ENCODE results near the gene CBX8.

Gene CBX8

GRCh38 chr17:79792984-79793923 lies 3.6 kb downstream of the CBX8 start:
- peak; percentile 83 for DNase-seq (ENCODE audit: low read depth)

DNA sequence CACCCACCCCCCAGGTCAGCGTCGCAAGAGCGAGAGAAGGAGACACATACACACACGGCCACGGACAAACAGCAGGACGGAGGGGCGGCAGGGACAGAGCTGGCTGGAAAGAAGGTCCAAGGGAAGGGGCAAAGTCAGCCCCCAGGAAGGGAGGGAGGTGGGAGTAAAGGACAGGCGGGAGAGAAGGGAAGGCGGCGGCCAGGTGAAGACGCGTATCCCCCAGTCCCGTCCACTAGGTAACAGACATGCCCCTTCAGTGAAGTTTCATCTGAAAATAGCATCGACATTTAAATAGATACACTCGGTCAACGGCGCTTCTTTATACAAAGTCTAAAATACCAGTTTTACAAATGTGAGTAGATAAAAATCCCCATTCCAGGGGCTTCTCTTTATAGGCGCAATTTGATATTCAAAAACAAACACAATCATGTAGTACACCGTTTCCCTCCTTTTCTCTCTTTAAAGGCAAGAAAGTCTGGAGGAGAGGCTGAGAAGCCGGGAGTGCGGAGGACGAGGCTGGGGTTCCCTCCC lies 4.5 kb downstream of the CBX8 start:
- DNase-seq (ENCODE audit: low read depth): no peak

DNA sequence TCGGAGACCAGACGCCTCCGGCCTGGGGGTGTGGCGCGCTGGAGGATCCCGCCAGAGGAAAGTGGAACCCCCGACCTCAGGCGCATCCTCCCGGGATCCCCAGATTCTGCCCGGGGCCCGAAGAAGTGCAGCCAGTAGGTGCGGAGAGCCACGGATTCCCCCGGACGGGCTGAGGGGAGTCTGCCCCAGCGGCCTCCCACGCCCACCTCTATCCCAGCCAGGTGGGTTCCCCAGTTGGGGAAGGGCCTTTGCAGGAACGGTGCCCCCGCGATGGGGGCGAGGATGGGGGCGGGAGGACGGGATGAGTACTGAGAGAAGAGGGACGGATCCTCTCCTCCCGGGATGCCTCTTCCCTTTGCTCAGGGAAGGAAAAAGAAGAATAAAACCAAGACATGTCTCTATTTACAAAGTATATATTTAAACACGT lies 5.1 kb downstream of the CBX8 start:
- DNase-seq (ENCODE audit: low read depth): no peak

DNA sequence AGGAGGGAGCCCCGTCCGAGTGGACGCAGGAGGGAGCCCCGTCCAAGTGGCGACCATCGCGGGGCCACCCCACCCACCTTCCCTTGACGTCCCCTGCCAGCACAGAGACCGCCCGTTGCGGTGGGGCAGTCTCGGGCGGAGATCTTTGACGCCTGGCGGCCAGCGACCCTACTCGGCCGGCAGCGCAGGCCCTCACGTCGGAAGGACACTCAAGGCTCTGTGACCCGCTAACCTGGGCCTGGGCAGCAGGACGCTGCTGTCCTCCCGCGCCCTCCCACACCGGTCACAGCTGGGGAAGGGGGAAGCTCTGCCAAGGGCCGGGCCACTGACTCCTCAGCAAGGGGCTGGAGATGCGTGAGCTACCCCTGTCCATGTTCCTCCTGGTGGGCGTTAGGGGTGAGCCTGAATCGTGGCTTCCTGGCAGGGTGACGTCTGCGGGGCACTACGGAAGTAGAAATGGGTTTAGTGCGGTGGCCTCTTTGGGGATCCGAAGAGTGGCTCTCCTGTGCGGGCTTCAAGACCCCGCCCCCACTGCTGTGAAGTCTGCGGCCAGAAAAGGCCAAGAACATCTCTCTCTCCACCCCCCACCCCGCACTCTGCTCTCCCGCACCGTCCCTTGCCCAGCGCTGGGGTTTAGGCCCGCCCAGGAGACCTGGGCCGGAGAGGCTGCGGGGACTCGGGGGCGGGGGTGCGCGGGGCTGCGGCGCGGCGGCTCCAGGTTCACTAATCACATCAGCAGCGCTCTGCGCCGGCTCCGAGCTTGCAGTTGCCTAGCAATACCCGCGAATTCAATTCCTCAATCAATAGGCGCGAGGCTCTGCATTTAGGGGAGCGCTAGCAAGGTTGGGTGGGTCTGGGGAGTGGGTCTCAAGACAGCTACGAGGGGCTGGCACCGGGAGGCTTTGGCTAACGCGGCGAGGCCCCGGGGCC lies 5.8 kb downstream of the CBX8 start:
- no peak for DNase-seq (ENCODE audit: low read depth)

DNA sequence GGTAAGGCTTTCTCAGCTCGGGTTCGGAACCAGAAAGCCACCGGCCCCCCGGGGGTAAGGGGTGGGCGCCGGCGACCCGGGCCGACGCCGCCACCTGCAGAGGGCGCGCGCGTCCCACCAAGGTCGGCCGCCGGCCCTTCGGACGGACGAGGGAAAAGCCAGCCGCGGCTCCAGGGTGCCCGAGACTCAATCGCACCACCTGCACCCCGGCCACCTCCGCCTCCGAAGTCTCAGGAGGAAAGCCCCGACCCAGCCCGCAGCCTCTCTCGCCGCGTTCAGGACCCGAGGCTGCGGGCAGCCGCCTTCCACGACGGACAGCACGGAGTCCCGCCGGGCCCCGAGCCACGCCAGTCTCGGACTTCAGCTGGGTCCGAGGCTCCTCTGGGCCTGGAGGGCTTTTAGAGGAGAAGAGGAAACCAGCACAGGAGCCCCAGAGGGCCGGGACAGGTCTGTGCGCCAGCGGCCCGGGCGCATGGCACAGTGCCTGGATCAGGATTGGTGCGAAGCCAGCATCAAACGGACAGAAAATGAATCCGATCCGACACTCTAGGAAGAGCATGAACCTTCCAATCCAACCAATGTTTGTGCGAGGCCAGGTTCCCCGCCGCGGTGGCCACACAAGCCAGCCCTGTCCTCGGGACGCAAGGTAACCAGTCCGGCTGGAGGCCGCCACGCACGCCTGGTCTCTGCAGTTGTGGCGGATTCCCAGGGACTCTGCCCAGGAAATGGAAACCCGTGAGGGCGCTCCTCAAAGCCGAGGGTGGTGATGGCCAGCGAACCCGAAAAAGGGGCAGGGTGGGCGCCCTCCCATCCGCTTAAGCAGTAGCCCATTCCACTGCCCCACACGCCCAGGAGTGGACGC lies 6.7 kb downstream of the CBX8 start:
- no peak for DNase-seq (ENCODE audit: low read depth)

- DNase-seq (ENCODE audit: low read depth): no peak
Measured at GRCh38 chr17:79788989-79789942, 7.6 kb downstream of the CBX8 start.

GRCh38 chr17:79788455-79788854 lies 8.4 kb downstream of the CBX8 start:
- DNase-seq (ENCODE audit: low read depth): no peak

DNA sequence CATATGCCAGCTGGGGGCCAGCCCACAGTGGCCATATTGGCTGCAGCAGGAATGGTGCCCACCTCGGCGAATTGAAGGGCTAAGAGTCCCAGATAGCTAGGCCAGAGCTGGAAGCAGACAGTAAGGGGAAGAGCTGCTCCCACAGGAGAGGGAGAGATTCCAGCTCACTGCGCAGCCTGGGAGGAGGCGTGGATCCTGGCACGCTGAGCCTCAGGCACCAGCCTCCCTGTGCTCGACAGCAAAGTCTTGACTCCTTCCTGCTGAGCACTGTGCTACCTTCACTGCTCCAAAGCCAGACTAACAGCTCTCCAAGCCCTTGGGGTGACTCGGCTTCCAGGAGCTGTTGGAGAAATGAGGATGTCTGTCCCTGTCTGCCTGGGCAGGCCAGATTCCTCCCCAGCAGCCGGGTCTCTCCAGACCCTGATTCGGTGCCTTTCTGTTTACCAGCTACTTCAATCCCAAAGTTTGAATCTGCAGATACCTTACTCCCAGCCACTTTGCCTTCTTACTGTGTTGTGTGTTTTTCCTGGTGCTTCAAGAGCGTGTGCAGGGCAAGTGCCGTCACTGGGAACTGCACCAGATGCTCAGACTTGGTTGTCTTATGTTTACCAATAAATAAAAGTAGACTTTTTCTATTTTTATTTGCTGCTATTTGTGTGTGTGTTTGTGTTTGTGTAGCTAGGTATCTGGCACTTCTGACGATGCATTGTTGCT lies 9.8 kb downstream of the CBX8 start:
- DNase-seq (ENCODE audit: low read depth): no peak

DNA sequence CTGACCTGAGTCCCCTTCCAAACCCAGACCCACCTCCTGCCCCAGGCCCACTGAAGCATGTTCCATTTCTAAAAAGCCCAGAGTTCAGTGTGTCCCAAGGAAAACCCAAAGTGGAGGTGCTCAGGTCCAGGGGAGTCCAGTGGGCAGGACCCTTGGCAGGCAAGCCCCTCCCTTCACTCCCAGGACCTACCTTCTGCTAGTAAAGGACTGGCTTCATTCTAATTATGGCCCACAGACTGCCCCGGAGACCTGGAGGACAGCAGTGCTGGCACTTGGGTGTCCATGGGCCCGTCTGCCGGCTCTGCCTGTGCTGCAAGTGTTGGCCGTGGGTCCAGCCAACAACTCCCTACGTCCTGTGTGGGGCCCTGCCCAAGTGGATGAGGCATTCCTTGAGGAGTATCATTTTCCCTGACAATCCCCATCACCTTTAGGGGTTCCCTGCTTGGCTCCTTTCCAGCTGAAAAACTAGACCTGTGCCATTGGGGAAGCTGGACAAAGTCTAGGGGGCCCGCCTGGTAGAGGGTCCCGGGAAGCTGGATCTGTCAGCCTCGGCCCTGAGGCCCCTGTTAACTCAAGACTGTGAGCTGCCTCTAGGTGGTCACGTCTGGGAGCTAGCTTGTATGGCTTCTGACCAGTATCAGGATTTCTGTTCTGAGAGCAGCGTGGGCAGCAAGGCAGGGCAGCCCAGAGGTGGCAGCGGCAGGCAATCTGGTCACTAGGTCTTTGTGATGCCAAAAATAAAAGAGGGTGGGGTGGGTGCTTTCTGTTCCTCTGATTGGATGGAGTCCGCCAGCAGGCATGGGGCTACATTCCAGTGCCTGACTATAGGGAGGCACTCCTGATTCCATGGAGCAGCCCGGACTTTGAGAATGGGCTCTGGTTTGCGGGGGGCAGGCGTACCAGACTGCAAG lies 10.7 kb downstream of the CBX8 start:
- DNase-seq (ENCODE audit: low read depth): no peak

DNA sequence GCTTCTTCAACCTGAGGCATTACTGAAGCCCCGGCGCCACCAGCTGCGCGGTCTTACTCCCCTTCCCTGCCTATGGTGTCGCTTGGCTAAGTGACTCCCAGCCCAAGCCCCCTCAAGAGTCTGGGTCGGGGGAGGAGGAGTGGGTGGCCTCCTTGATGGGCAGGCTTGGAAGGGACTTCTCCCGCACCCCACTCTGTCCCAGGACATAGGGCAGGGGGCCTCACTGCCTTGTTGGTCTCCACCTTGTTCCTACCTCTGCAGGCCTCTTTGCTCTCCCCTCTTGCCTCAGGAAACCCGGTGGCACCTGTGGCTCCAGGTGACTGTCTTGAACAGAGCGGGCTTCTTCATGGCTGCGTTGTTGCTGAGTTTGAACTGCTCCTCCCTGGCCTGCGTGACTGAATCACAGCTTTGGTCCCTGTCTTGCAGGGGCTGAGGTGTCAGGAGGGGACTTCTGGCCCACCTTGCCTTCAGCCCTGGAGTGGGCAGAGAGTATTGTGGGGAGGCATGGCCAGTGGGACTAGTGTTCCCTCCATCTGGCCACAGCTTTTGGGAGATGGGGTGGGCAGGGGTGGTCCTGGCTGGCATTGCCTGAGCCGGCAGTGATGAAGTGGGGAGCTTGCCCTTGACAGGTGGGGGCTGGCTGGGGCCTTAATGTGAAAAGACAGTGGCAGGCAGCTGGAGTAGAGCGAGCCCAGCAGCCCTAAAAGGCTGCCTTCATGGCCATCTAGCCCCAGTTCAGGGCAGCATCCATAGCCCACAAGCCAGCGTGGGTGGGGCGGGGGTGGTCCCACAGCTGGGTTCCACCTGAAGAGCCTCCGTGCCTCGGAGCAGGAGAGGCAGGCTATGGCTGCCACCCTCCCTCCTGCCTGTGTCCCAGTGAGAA lies 11.6 kb downstream of the CBX8 start:
- DNase-seq (ENCODE audit: low read depth): no peak

DNA sequence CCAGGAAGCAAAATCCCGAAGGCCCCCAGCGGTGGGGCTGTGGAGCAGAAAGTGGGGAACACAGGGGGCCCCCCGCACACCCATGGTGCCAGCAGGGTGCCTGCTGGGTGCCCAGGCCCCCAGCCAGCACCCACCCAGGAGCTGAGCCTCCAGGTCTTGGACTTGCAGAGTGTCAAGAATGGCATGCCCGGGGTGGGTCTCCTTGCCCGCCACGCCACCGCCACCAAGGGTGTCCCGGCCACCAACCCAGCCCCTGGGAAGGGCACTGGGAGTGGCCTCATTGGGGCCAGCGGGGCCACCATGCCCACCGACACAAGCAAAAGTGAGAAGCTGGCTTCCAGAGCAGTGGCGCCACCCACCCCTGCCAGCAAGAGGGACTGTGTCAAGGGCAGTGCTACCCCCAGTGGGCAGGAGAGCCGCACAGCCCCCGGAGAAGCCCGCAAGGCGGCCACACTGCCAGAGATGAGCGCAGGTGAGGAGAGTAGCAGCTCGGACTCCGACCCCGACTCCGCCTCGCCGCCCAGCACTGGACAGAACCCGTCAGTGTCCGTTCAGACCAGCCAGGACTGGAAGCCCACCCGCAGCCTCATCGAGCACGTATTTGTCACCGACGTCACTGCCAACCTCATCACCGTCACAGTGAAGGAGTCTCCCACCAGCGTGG lies 12.4 kb downstream of the CBX8 start:
- no peak for DNase-seq (ENCODE audit: low read depth)

DNA sequence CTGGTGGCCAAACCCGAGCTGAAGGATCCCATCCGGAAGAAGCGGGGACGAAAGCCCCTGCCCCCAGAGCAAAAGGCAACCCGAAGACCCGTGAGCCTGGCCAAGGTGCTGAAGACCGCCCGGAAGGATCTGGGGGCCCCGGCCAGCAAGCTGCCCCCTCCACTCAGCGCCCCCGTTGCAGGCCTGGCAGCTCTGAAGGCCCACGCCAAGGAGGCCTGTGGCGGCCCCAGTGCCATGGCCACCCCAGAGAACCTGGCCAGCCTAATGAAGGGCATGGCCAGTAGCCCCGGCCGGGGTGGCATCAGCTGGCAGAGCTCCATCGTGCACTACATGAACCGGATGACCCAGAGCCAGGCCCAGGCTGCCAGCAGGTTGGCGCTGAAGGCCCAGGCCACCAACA lies 13.0 kb downstream of the CBX8 start:
- no peak for DNase-seq (ENCODE audit: low read depth)

- DNase-seq (ENCODE audit: low read depth): no peak
Measured at GRCh38 chr17:79781736-79782575, 14.9 kb downstream of the CBX8 start.

DNA sequence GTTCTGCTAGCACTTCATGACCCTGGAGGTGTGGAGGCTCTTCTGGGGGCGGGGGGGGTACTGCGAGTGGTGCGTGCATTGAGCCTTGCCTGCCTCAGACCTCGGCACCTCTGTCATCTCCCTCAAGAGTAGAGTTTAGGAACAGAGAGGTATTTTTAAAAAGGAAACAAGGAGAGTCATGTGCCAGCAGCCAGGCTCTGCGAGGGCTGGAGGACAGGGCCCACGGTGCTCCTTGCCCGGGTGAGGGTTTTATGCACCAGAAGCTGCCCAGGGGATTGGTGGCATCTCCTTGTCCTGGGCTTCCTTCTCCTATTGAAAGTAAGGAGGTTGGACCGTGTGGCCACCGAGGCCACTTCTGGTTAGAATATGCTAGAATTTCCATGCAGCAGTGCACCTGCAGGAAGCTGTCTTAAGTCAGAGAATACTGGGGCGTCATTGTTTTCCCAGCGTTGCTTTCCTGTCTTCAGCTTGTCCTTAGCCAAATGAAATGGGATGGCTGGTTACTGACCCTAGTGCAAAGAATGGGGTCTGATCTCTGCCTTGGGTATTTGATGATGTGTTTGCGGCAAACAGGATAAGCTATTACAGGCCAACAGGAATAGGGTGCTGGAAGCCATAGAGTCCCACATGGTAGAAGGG lies 15.7 kb downstream of the CBX8 start:
- DNase-seq (ENCODE audit: low read depth): no peak

- DNase-seq (ENCODE audit: low read depth): no peak
Measured at GRCh38 chr17:79779661-79780365, 17.1 kb downstream of the CBX8 start.

Measured in GM04504 (cell line).